SK-N-DZ (cell line): ENCODE data around the gene LRIG2.
"Not testable (repeated sequence)": the region's sequence is repeated elsewhere in the genome, so short reads cannot be mapped to it uniquely, and the experiment has no call there.

ENCODE experiments used
- DNase-seq: peaks from one replicate; pipeline ENCODE4 v3.0.0-alpha.2; 2015; ENCODE audit warnings: low spot score

LRIG2 gene

GRCh38 chr1:113126207-113126606 is 53.2 kb downstream of the LRIG2 start:
- no peak for DNase-seq

GRCh38 chr1:113128116-113128515 is 55.1 kb downstream of the LRIG2 start:
- no peak for DNase-seq

- DNase-seq = no peak
Measured at GRCh38 chr1:113129529-113130185, 56.7 kb downstream of the LRIG2 start.

- DNase-seq = no peak
Measured at GRCh38 chr1:113133038-113133437, 60.0 kb downstream of the LRIG2 start.

GRCh38 chr1:113133759-113134158 is 60.8 kb downstream of the LRIG2 start:
- DNase-seq = no peak

GRCh38 chr1:113135460-113135859 is 62.5 kb downstream of the LRIG2 start:
- DNase-seq = peak; percentile 88

GRCh38 chr1:113136476-113136875 is 63.5 kb downstream of the LRIG2 start:
- no peak for DNase-seq

GRCh38 chr1:113137563-113137962 is 64.6 kb downstream of the LRIG2 start:
- DNase-seq = no peak

GRCh38 chr1:113138778-113139177 is 65.8 kb downstream of the LRIG2 start:
- no peak for DNase-seq

GRCh38 chr1:113140176-113140575 is 67.2 kb downstream of the LRIG2 start:
- DNase-seq = no peak

- DNase-seq = peak; percentile 73
Measured at GRCh38 chr1:113140588-113141446, 67.8 kb downstream of the LRIG2 start.

- no peak for DNase-seq
Measured at GRCh38 chr1:113141650-113142473, 68.9 kb downstream of the LRIG2 start.

GRCh38 chr1:113142791-113143190 is 69.8 kb downstream of the LRIG2 start:
- no peak for DNase-seq

- DNase-seq = peak; percentile 98
Measured at GRCh38 chr1:113146242-113147072, 73.5 kb downstream of the LRIG2 start.

- peak; percentile 98 for DNase-seq
Measured at GRCh38 chr1:113147073-113147625, 74.2 kb downstream of the LRIG2 start.

GRCh38 chr1:113147826-113148225 is 74.8 kb downstream of the LRIG2 start:
- peak; percentile 61 for DNase-seq

GRCh38 chr1:113150494-113150893 is 77.5 kb downstream of the LRIG2 start:
- not testable (repeated sequence) for DNase-seq

GRCh38 chr1:113153116-113153803 is 80.3 kb downstream of the LRIG2 start:
- no peak for DNase-seq

GRCh38 chr1:113156368-113156767 is 83.4 kb downstream of the LRIG2 start:
- DNase-seq = no peak

- DNase-seq = not testable (repeated sequence)
Measured at GRCh38 chr1:113158743-113159142, 85.7 kb downstream of the LRIG2 start.
